Measurements from ENCODE around the gene RGS16. TPM values are rescaled to one million over a fixed set of nuclear protein-coding genes. Genes with fewer than 3 reads are reported as not detected.

Gene RGS16
- polyA plus RNA-seq, 1 donor (not counting 4 experiments of a cell fraction or from before 2014, with no cell fraction given) = 0.34 TPM

- no peaks in the 10 kb centered on the region for H3K27me3 ChIP-seq (ENCODE audit: control insufficient read depth, extremely low read depth, insufficient read depth, low read length)
- H3K4me1 ChIP-seq (ENCODE audit: control insufficient read depth, extremely low read depth, insufficient read depth, low read length) = peaks cover 4% of the 10 kb centered on the region
- no peak overlapping the region for H3K4me2 ChIP-seq (ENCODE audit: control insufficient read depth, extremely low read depth, insufficient read depth, low read depth, low read length)
- no peaks in the 10 kb centered on the region for H4K20me1 ChIP-seq (ENCODE audit: control insufficient read depth, extremely low read depth, insufficient read depth, low read length)
- no peak overlapping the region for H3K4me3 ChIP-seq (ENCODE audit: control insufficient read depth in 2 of 3, extremely low read depth in 1 of 3, insufficient read depth in 2 of 3, low read depth in 1 of 3, low read length in 3 of 3)
- H3K9me3 ChIP-seq (ENCODE audit: control insufficient read depth, low read depth, low read length) = no peaks in the 10 kb centered on the region
- no peak overlapping the region for H3K27ac ChIP-seq (ENCODE audit: control insufficient read depth, insufficient read depth, low read length)
- no peaks in the 10 kb centered on the region for H3K9me1 ChIP-seq (ENCODE audit: control insufficient read depth, extremely low read depth, insufficient read depth, low read length)
- no peak overlapping the region for H3K9ac ChIP-seq (ENCODE audit: control insufficient read depth, extremely low read depth, insufficient read depth, low read length)
- dilution Hi-C loops (cut with MboI; ENCODE audit: extremely low pct_ligation_motif_present, low sequenced_read_pairs) = no loop called here
- no peak for DNase-seq (ENCODE audit: low read depth, low spot score)
- H3K36me3 ChIP-seq (ENCODE audit: control insufficient read depth in 2 of 2, extremely low read depth in 1 of 2, insufficient read depth in 2 of 2, low read length in 2 of 2) = no peaks in the 10 kb centered on the region
- TF ChIP-seq EZH2 (IDR thresholded peaks at IDR 0.05; ENCODE audit: low read length) (no peak), CTCF (optimal IDR thresholded peaks at IDR 0.05 in 1 of 3, IDR thresholded peaks at IDR 0.05 in 1 of 3, conservative IDR thresholded peaks at IDR 0.05 in 1 of 3; ENCODE audit: extremely low read depth in 1 of 3, insufficient read depth in 2 of 3, low read length in 3 of 3) (no peak)
- FAIRE-seq = no peak
- H3K79me2 ChIP-seq (ENCODE audit: control insufficient read depth, insufficient read depth, low read length) = no peaks in the 10 kb centered on the region
- H2AFZ ChIP-seq (ENCODE audit: control insufficient read depth, low read length) = no peak overlapping the region
These were observed 22.3 kb upstream of the RGS16 start for GRCh38 chr1:182626527-182626926.

- H3K9ac ChIP-seq (ENCODE audit: control insufficient read depth, extremely low read depth, insufficient read depth, low read length) = no peak overlapping the region
- peaks cover 4% of the 10 kb centered on the region for H3K4me1 ChIP-seq (ENCODE audit: control insufficient read depth, extremely low read depth, insufficient read depth, low read length)
- no peak overlapping the region for H3K4me2 ChIP-seq (ENCODE audit: control insufficient read depth, extremely low read depth, insufficient read depth, low read depth, low read length)
- H3K27ac ChIP-seq (ENCODE audit: control insufficient read depth, insufficient read depth, low read length) = no peak overlapping the region
- TF ChIP-seq CTCF (optimal IDR thresholded peaks at IDR 0.05 in 1 of 3, IDR thresholded peaks at IDR 0.05 in 1 of 3, conservative IDR thresholded peaks at IDR 0.05 in 1 of 3; ENCODE audit: extremely low read depth in 1 of 3, insufficient read depth in 2 of 3, low read length in 3 of 3) (no peak), EZH2 (IDR thresholded peaks at IDR 0.05; ENCODE audit: low read length) (no peak)
- H3K36me3 ChIP-seq (ENCODE audit: control insufficient read depth in 2 of 2, extremely low read depth in 1 of 2, insufficient read depth in 2 of 2, low read length in 2 of 2) = no peaks in the 10 kb centered on the region
- FAIRE-seq (no peak), DNase-seq (ENCODE audit: low read depth, low spot score) (no peak)
- H2AFZ ChIP-seq (ENCODE audit: control insufficient read depth, low read length) = no peak overlapping the region
- no peaks in the 10 kb centered on the region for H3K27me3 ChIP-seq (ENCODE audit: control insufficient read depth, extremely low read depth, insufficient read depth, low read length)
- H3K9me3 ChIP-seq (ENCODE audit: control insufficient read depth, low read depth, low read length) = no peaks in the 10 kb centered on the region
- H3K4me3 ChIP-seq (ENCODE audit: control insufficient read depth in 2 of 3, extremely low read depth in 1 of 3, insufficient read depth in 2 of 3, low read depth in 1 of 3, low read length in 3 of 3) = no peak overlapping the region
- dilution Hi-C loops (cut with MboI; ENCODE audit: extremely low pct_ligation_motif_present, low sequenced_read_pairs) = no loop called here
- H4K20me1 ChIP-seq (ENCODE audit: control insufficient read depth, extremely low read depth, insufficient read depth, low read length) = no peaks in the 10 kb centered on the region
- H3K9me1 ChIP-seq (ENCODE audit: control insufficient read depth, extremely low read depth, insufficient read depth, low read length) = no peaks in the 10 kb centered on the region
- no peaks in the 10 kb centered on the region for H3K79me2 ChIP-seq (ENCODE audit: control insufficient read depth, insufficient read depth, low read length)
These were observed 21.7 kb upstream of the RGS16 start for GRCh38 chr1:182625719-182626504.

All from keratinocyte (primary cell).